Neural cell (in vitro differentiated cells): ENCODE measurements around the gene ZNF3. TPM values are rescaled to one million over a fixed set of nuclear protein-coding genes. Genes with fewer than 3 reads are reported as not detected.
"Not testable (repeated sequence)": the region's sequence is repeated elsewhere in the genome, so short reads cannot be mapped to it uniquely, and the experiment has no call there.

ENCODE experiments used
- H2AFZ ChIP-seq: fragments of 200-600, 300-800 bp; sonication (generic), shearing (Covaris generic); 2 replicates; pipeline ENCODE4 v1.6.0; 2014; ENCODE audit warnings: low read depth, mild to moderate bottlenecking, antibody characterized with exemption, low read length, moderate library complexity
- H3F3A ChIP-seq: fragments of 200-600 bp; shearing (Covaris generic); 2 replicates; pipeline ENCODE4 v1.6.1; 2016; ENCODE audit warnings: mild to moderate bottlenecking, moderate library complexity, mixed read lengths, antibody characterized with exemption, low read length; ENCODE audit not compliant: insufficient read depth, poor library complexity, severe bottlenecking
- H3K27ac ChIP-seq: fragments of 200-600, 300-800 bp; sonication (generic), shearing (Covaris generic); 2 replicates; pipeline ENCODE4 v1.5.1; 2014; ENCODE audit warnings: mild to moderate bottlenecking, low read length, moderate library complexity
- H3K27me3 ChIP-seq: fragments of 300-800, 200-600 bp; sonication (generic), shearing (Covaris generic); 2 replicates; pipeline ENCODE4 v1.6.0; 2014; ENCODE audit warnings: mild to moderate bottlenecking, low read depth, low read length, moderate library complexity; ENCODE audit not compliant: insufficient read depth
- H3K36me3 ChIP-seq: fragments of 300-800, 200-600 bp; sonication (generic), shearing (Covaris generic); 2 replicates; pipeline ENCODE4 v1.5.1; 2014; ENCODE audit warnings: mild to moderate bottlenecking, antibody characterized with exemption, low read length, moderate library complexity; ENCODE audit not compliant: insufficient read depth
- H3K4me2 ChIP-seq: fragments of 300-800, 200-600 bp; sonication (generic), shearing (Covaris generic); 2 replicates; pipeline ENCODE4 v1.6.0; 2014; ENCODE audit warnings: mild to moderate bottlenecking, low read length
- H3K4me3 ChIP-seq: fragments of 300-800, 200-600 bp; sonication (generic), shearing (Covaris generic); 2 replicates; pipeline ENCODE4 v1.5.1; 2014; ENCODE audit warnings: mild to moderate bottlenecking, low read length, moderate library complexity
- H3K79me2 ChIP-seq: fragments of 200-600 bp; shearing (Covaris generic); replicated peaks from 2 replicates; pipeline ENCODE4 v1.6.0; 2014; ENCODE audit warnings: mild to moderate bottlenecking, low read length, moderate library complexity; ENCODE audit not compliant: insufficient read depth
- H3K9ac ChIP-seq: fragments of 300-800, 200-600 bp; sonication (generic), shearing (Covaris generic); 2 replicates; pipeline ENCODE4 v1.6.1; 2016; ENCODE audit warnings: mild to moderate bottlenecking, low read length, mixed read lengths
- H3K9me2 ChIP-seq: fragments of 200-600 bp; shearing (Covaris generic); 2 replicates; pipeline ENCODE4 v1.6.1; 2016; ENCODE audit warnings: mild to moderate bottlenecking, low read length, mixed read lengths; ENCODE audit not compliant: insufficient read depth
- H3K9me3 ChIP-seq: fragments of 200-600, 300-800 bp; sonication (generic), shearing (Covaris generic); 2 replicates; pipeline ENCODE4 v1.6.1; 2016; ENCODE audit warnings: mild to moderate bottlenecking, mixed run types, low read length, moderate library complexity, mixed read lengths
- H4K20me1 ChIP-seq: fragments of 200-600 bp; shearing (Covaris generic); 2 replicates; pipeline ENCODE4 v1.6.1; 2016; ENCODE audit warnings: mild to moderate bottlenecking, mixed run types; ENCODE audit not compliant: insufficient read depth
- CTCF ChIP-seq: fragments of 450-650 bp; IDR thresholded peaks from 2 replicates; pipeline ENCODE4 v1.5.1; 2014; ENCODE audit warnings: antibody characterized with exemption, mild to moderate bottlenecking, moderate library complexity; ENCODE audit not compliant: poor library complexity, severe bottlenecking
- EZH2 ChIP-seq: fragments of 200-600, 300-800 bp; shearing (Covaris generic), sonication (generic); IDR thresholded peaks from 2 replicates; pipeline ENCODE4 v1.6.1; 2014; ENCODE audit warnings: antibody characterized with exemption, low read length, borderline replicate concordance, mild to moderate bottlenecking; ENCODE audit not compliant: insufficient read depth, poor library complexity, severe bottlenecking
- MXI1 ChIP-seq: fragments of 450-650 bp; conservative IDR thresholded peaks from 2 replicates; pipeline ENCODE4 v1.6.1; 2014; ENCODE audit warnings: antibody characterized with exemption, mild to moderate bottlenecking; ENCODE audit not compliant: poor library complexity, severe bottlenecking
- POLR2AphosphoS5 ChIP-seq: IDR thresholded peaks from 2 replicates; pipeline ENCODE4 v1.6.1; 2012
- RAD21 ChIP-seq: fragments of 450-650 bp; conservative IDR thresholded peaks from 2 replicates; pipeline ENCODE4 v1.6.1; 2014; ENCODE audit warnings: antibody characterized with exemption, mild to moderate bottlenecking, moderate library complexity
- REST ChIP-seq: IDR thresholded peaks from 2 replicates; pipeline ENCODE4 v1.6.1; 2012; ENCODE audit warnings: borderline replicate concordance
- SMC3 ChIP-seq: fragments of 450-650 bp; conservative IDR thresholded peaks from 2 replicates; pipeline ENCODE4 v1.6.1; 2014; ENCODE audit warnings: antibody characterized with exemption, mild to moderate bottlenecking, moderate library complexity; ENCODE audit not compliant: poor library complexity
- TAF1 ChIP-seq: IDR thresholded peaks from 2 replicates; pipeline ENCODE4 v1.6.1; 2012; ENCODE audit warnings: low read depth
- polyA plus RNA-seq: library from polyadenylated mRNA; depleted of rRNA; stranded (reverse); fragments of >200 nt; gene quantifications from 2 replicates; pipeline ENCODE4 v1.2.3, GENCODE V29; 2014

ZNF3 gene
- polyA plus RNA-seq, 1 donor from 2014 or later = 57.2 TPM

- not testable (repeated sequence) for H3K9ac ChIP-seq, H3K27ac ChIP-seq, H3K36me3 ChIP-seq, H2AFZ ChIP-seq, H3K4me2 ChIP-seq, H3K79me2 ChIP-seq, H3K4me3 ChIP-seq, H4K20me1 ChIP-seq, H3K9me2 ChIP-seq, H3K27me3 ChIP-seq, H3F3A ChIP-seq, H3K9me3 ChIP-seq
These were observed 48.7 kb upstream of the ZNF3 start for GRCh38 chr7:100130220-100130607.

GRCh38 chr7:100128637-100128963 is 47.1 kb upstream of the ZNF3 start:
- Histone ChIP-seq H3K27ac (peak overlapping the region; percentile 97), H3K9ac (peak overlapping the region; percentile 92), H3K4me3 (peak overlapping the region; percentile 87), H3K27me3 (no peaks in the 10 kb centered on the region), H3K9me2 (no peaks in the 10 kb centered on the region), H2AFZ (no peak overlapping the region), H3K36me3 (no peaks in the 10 kb centered on the region), H3K9me3 (no peaks in the 10 kb centered on the region), H3F3A (peaks cover 3% of the 10 kb centered on the region), H4K20me1 (no peaks in the 10 kb centered on the region), H3K79me2 (no peaks in the 10 kb centered on the region), H3K4me2 (peak overlapping the region; percentile 38)
- TF ChIP-seq CTCF (no peak), TAF1 (no peak), RAD21 (no peak), MXI1 (no peak), EZH2 (no peak), REST (no peak)

GRCh38 chr7:100127866-100128636 is 46.5 kb upstream of the ZNF3 start:
- no peaks in the 10 kb centered on the region for H3K79me2 ChIP-seq
- peak overlapping the region; percentile 38 for H3K4me2 ChIP-seq
- peaks cover 3% of the 10 kb centered on the region for H3F3A ChIP-seq
- no peaks in the 10 kb centered on the region for H3K9me3 ChIP-seq
- no peaks in the 10 kb centered on the region for H3K36me3 ChIP-seq
- TF ChIP-seq SMC3 (no peak), CTCF (no peak), TAF1 (no peak), POLR2AphosphoS5 (no peak), REST (no peak), EZH2 (no peak)
- H3K4me3 ChIP-seq = peak overlapping the region; percentile 87
- H3K27me3 ChIP-seq = no peaks in the 10 kb centered on the region
- H3K9ac ChIP-seq = peak overlapping the region; percentile 92
- no peaks in the 10 kb centered on the region for H4K20me1 ChIP-seq
- H3K9me2 ChIP-seq = no peaks in the 10 kb centered on the region
- no peak overlapping the region for H2AFZ ChIP-seq
- H3K27ac ChIP-seq = peak overlapping the region; percentile 97
